Renal pelvis (tissue), 4 donors: ENCODE results near the gene NTM. TPM values are rescaled to one million over a fixed set of nuclear protein-coding genes. Genes with fewer than 3 reads are reported as not detected.
"Not testable (repeated sequence)": the region's sequence is repeated elsewhere in the genome, so short reads cannot be mapped to it uniquely, and the experiment has no call there.

Source experiments
- DNase-seq: peaks from one replicate; pipeline ENCODE4 v3.0.0-alpha.2; 2013
- polyA plus RNA-seq, 3 donors: library from polyadenylated mRNA; unstranded; fragments of 120-200 nt; gene quantifications; one replicate each; pipeline ENCODE4 v1.2.1, GENCODE V29; 2013; ENCODE audit not compliant: insufficient read length in 3 of 3

Gene NTM
- polyA plus RNA-seq, 3 donors, result 37.2 to 44.8 (median 37.5) TPM

- DNase-seq, result no peak
Observed at GRCh38 chr11:132343445-132344175, 973.2 kb downstream of the NTM start.

GRCh38 chr11:132346558-132347148 lies 976.2 kb downstream of the NTM start:
- DNase-seq, result no peak

GRCh38 chr11:132347156-132348090 lies 977.0 kb downstream of the NTM start:
- DNase-seq, result no peak

- no peak for DNase-seq
Observed at GRCh38 chr11:132349811-132350733, 979.7 kb downstream of the NTM start.

GRCh38 chr11:132351050-132351449 lies 980.6 kb downstream of the NTM start:
- DNase-seq, result no peak

- DNase-seq, result no peak
Observed at GRCh38 chr11:132352497-132352896, 982.1 kb downstream of the NTM start.

GRCh38 chr11:132353255-132353654 lies 982.8 kb downstream of the NTM start:
- no peak for DNase-seq

- no peak for DNase-seq
Observed at GRCh38 chr11:132357811-132358572, 987.6 kb downstream of the NTM start.

GRCh38 chr11:132358573-132358953 lies 988.1 kb downstream of the NTM start:
- DNase-seq, result no peak

- DNase-seq, result no peak
Observed at GRCh38 chr11:132361011-132361550, 990.7 kb downstream of the NTM start.

- DNase-seq, result no peak
Observed at GRCh38 chr11:132365650-132366049, 995.2 kb downstream of the NTM start.

GRCh38 chr11:132367293-132367692 lies 996.9 kb downstream of the NTM start:
- DNase-seq, result no peak

- not testable (repeated sequence) for DNase-seq
Observed at GRCh38 chr11:132370114-132370513, 999.7 kb downstream of the NTM start.

- DNase-seq, result no peak
Observed at GRCh38 chr11:132373405-132374143, 1003.2 kb downstream of the NTM start.

GRCh38 chr11:132379540-132379939 lies 1009.1 kb downstream of the NTM start:
- DNase-seq, result no peak
